Calu3 (cell line): Measurements from ENCODE around the gene LHFPL6. TPM values are rescaled to one million over a fixed set of nuclear protein-coding genes. Genes with fewer than 3 reads are reported as not detected.

Experiments used
- BruUV-seq: library from RNA; stranded (reverse); fragments of 400-500 nt; replicated peaks from 2 replicates; lab custom pipeline; 2021; lab: Mats Ljungman, UMichigan
- CTCF ChIA-PET: fragments of 300-600 bp; sonication (Branson Sonifier 250); formaldehyde crosslinking; loops from one replicate; lab custom pipeline; 2022; ENCODE audit warnings: antibody characterized with exemption; lab: Charles Lee
- DNase-seq: peaks from one replicate; pipeline ENCODE4 v3.0.0; 2022
- H3K27ac Mint-ChIP-seq: one replicate; pipeline ENCODE4 v1.8.0; 2022; ENCODE audit warnings: mixed read lengths; ENCODE audit not compliant: unreplicated experiment
- H3K27me3 Mint-ChIP-seq: one replicate; pipeline ENCODE4 v1.8.0; 2022; ENCODE audit warnings: mixed read lengths; ENCODE audit not compliant: unreplicated experiment
- H3K36me3 Mint-ChIP-seq: one replicate; pipeline ENCODE4 v1.8.0; 2022; ENCODE audit warnings: mild to moderate bottlenecking, moderate library complexity, mixed read lengths; ENCODE audit not compliant: insufficient read depth, unreplicated experiment
- H3K4me1 Mint-ChIP-seq: one replicate; pipeline ENCODE4 v1.8.0; 2022; ENCODE audit warnings: mild to moderate bottlenecking, low read depth, mixed read lengths; ENCODE audit not compliant: unreplicated experiment
- H3K4me3 Mint-ChIP-seq: one replicate; pipeline ENCODE4 v1.8.0; 2022; ENCODE audit warnings: mild to moderate bottlenecking, low read depth, moderate library complexity, mixed read lengths; ENCODE audit not compliant: unreplicated experiment
- H3K9me3 Mint-ChIP-seq: one replicate; pipeline ENCODE4 v1.8.0; 2022; ENCODE audit warnings: low read depth, mixed read lengths; ENCODE audit not compliant: unreplicated experiment
- intact Hi-C: fragments of 100-400 bp; cut with micrococcal nuclease; formaldehyde crosslinking; loops from one replicate; pipeline ENCODE4 v1.10.0; 2022; ENCODE audit not compliant: unreplicated experiment
- total RNA-seq: library from RNA; stranded (reverse); gene quantifications from 2 replicates; pipeline ENCODE4 v1.2.3, GENCODE V29; 2022
- TF ChIP-seq, protein P1 (sequence below): fragments of 200-600 bp; IDR thresholded peaks from one replicate; pipeline ENCODE4 v1.8.0; 2022; ENCODE audit warnings: antibody characterized with exemption; ENCODE audit not compliant: unreplicated experiment

Gene LHFPL6
- total RNA-seq, 1 experiment from 2014 or later = not detected

- intact Hi-C loops = no loop called here
- TF ChIP-seq, protein P1, sequence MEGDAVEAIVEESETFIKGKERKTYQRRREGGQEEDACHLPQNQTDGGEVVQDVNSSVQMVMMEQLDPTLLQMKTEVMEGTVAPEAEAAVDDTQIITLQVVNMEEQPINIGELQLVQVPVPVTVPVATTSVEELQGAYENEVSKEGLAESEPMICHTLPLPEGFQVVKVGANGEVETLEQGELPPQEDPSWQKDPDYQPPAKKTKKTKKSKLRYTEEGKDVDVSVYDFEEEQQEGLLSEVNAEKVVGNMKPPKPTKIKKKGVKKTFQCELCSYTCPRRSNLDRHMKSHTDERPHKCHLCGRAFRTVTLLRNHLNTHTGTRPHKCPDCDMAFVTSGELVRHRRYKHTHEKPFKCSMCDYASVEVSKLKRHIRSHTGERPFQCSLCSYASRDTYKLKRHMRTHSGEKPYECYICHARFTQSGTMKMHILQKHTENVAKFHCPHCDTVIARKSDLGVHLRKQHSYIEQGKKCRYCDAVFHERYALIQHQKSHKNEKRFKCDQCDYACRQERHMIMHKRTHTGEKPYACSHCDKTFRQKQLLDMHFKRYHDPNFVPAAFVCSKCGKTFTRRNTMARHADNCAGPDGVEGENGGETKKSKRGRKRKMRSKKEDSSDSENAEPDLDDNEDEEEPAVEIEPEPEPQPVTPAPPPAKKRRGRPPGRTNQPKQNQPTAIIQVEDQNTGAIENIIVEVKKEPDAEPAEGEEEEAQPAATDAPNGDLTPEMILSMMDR = no peak
- H3K27me3 Mint-ChIP-seq = peaks cover 94% of the 10 kb centered on the region
- H3K9me3 Mint-ChIP-seq = no peaks in the 10 kb centered on the region
- CTCF ChIA-PET = no interaction called here
- no peaks in the 10 kb centered on the region for H3K36me3 Mint-ChIP-seq
- H3K4me1 Mint-ChIP-seq = no peaks in the 10 kb centered on the region
- no peak for DNase-seq
- no TSS peak for BruUV-seq
- no peak overlapping the region for H3K27ac Mint-ChIP-seq
- no peak overlapping the region for H3K4me3 Mint-ChIP-seq
Observed at GRCh38 chr13:39469676-39470075, 133.3 kb downstream of the LHFPL6 start.

GRCh38 chr13:39468306-39468705 is 134.7 kb downstream of the LHFPL6 start:
- BruUV-seq = no TSS peak
- intact Hi-C loops = no loop called here
- no peak for DNase-seq
- no peaks in the 10 kb centered on the region for H3K4me1 Mint-ChIP-seq
- no peak overlapping the region for H3K4me3 Mint-ChIP-seq
- H3K9me3 Mint-ChIP-seq = no peaks in the 10 kb centered on the region
- CTCF ChIA-PET = no interaction called here
- H3K27ac Mint-ChIP-seq = no peak overlapping the region
- H3K27me3 Mint-ChIP-seq = peaks cover 82% of the 10 kb centered on the region
- no peaks in the 10 kb centered on the region for H3K36me3 Mint-ChIP-seq
- TF ChIP-seq, protein P1 = no peak

DNA sequence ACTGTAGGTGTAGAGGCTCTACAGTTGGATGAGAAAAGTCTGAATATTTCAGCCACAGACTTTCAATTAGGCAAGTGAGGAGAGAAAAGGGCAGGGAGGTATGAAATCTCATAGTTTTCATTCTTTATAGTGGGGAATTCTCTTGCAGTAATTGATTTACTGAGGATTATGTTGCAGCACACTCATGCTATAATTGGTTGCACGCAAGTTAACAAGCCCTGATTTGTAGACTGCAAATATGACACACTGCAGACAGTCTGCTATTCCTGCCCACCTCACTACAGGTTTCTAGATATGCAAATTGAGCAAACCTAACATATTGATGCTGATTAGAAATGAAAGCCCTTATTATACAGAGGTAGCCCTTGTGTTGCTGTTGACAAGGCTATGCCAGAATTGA is 139.4 kb downstream of the LHFPL6 start:
- no peaks in the 10 kb centered on the region for H3K4me1 Mint-ChIP-seq
- H3K27ac Mint-ChIP-seq = no peak overlapping the region
- DNase-seq = no peak
- H3K27me3 Mint-ChIP-seq = peaks cover 65% of the 10 kb centered on the region
- H3K36me3 Mint-ChIP-seq = no peaks in the 10 kb centered on the region
- intact Hi-C loops = no loop called here
- no TSS peak for BruUV-seq
- TF ChIP-seq, protein P1 = no peak
- H3K9me3 Mint-ChIP-seq = no peaks in the 10 kb centered on the region
- CTCF ChIA-PET = no interaction called here
- H3K4me3 Mint-ChIP-seq = no peak overlapping the region

DNA sequence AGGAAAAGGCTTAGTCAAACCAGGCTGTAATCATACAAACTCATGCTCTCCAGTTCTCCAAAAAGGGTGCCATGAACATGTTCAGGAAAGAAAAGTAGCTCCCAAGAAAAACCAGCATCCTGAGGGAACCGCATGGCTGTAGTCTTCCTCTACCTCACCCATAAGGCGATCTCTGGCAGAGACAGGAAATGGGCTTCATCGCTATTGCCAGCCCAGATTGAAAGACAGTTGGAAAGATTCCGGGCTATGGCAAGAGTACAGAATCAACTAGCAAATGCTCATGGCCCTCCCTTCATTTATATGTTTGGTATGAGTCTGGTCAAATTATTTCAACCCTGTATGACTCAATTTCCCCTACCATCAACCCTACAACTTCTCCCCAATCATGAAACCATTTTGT is 140.1 kb downstream of the LHFPL6 start:
- BruUV-seq = no TSS peak
- H3K36me3 Mint-ChIP-seq = no peaks in the 10 kb centered on the region
- no peaks in the 10 kb centered on the region for H3K4me1 Mint-ChIP-seq
- DNase-seq = no peak
- no peaks in the 10 kb centered on the region for H3K9me3 Mint-ChIP-seq
- CTCF ChIA-PET = no interaction called here
- peaks cover 65% of the 10 kb centered on the region for H3K27me3 Mint-ChIP-seq
- intact Hi-C loops = no loop called here
- no peak overlapping the region for H3K4me3 Mint-ChIP-seq
- TF ChIP-seq, protein P1 = no peak
- no peak overlapping the region for H3K27ac Mint-ChIP-seq

GRCh38 chr13:39462428-39462827 is 140.6 kb downstream of the LHFPL6 start:
- no peak overlapping the region for H3K4me3 Mint-ChIP-seq
- H3K27me3 Mint-ChIP-seq = peaks cover 65% of the 10 kb centered on the region
- H3K4me1 Mint-ChIP-seq = no peaks in the 10 kb centered on the region
- intact Hi-C loops = no loop called here
- no peaks in the 10 kb centered on the region for H3K36me3 Mint-ChIP-seq
- no peaks in the 10 kb centered on the region for H3K9me3 Mint-ChIP-seq
- TF ChIP-seq, protein P1 = no peak
- CTCF ChIA-PET = no interaction called here
- no peak for DNase-seq
- BruUV-seq = no TSS peak
- no peak overlapping the region for H3K27ac Mint-ChIP-seq
